Gastrocnemius medialis (tissue), 4 donors: ENCODE data around the gene NOS2. TPM values are rescaled to one million over a fixed set of nuclear protein-coding genes. Genes with fewer than 3 reads are reported as not detected.
"Not testable (repeated sequence)": the region's sequence is repeated elsewhere in the genome, so short reads cannot be mapped to it uniquely, and the experiment has no call there.

Experiments
- ATAC-seq, 2 donors: fragments of 150-250 bp; one replicate each; pipeline ENCODE4 v1.9.1; 2016
- DNase-seq, 2 donors: peaks; one replicate each; pipeline ENCODE4 v3.0.0-alpha.2; 2019
- H3K27ac ChIP-seq, 4 donors: fragments of 200-600 bp; sonication (generic); 1 replicate in 1 of 4; 2 replicates in 3 of 4; pipeline ENCODE4 v1.5.1; 2016 to 2018; ENCODE audit warnings: mild to moderate bottlenecking in 2 of 4, moderate library complexity in 1 of 4
- H3K27me3 ChIP-seq, 3 donors: fragments of 200-600 bp; sonication (generic) in 2 of 3; 1 replicate in 1 of 3; 2 replicates in 2 of 3; pipeline versions ENCODE4 v1.5.1 to v1.6.0; 2016 to 2019; ENCODE audit warnings: mild to moderate bottlenecking in 1 of 3, moderate library complexity in 1 of 3
- H3K36me3 ChIP-seq, 2 donors: fragments of 200-600 bp; sonication (generic) in 1 of 2; one replicate each; pipeline ENCODE4 v1.5.1; 2017 to 2018
- H3K4me1 ChIP-seq, 2 donors: fragments of 200-600 bp; sonication (generic) in 1 of 2; one replicate each; pipeline ENCODE4 v1.5.1; 2016 to 2017; ENCODE audit warnings: mild to moderate bottlenecking in 2 of 2
- H3K4me3 ChIP-seq, 4 donors: fragments of 200-600 bp; sonication (generic) in 3 of 4; 1 replicate in 1 of 4; 2 replicates in 3 of 4; pipeline ENCODE4 v1.5.1; 2016 to 2019; ENCODE audit warnings: mild to moderate bottlenecking in 2 of 4
- H3K9me3 ChIP-seq, 3 donors: fragments of 200-600 bp; sonication (generic) in 2 of 3; 1 replicate in 1 of 3; 2 replicates in 2 of 3; pipeline ENCODE4 v1.5.1; 2016 to 2019
- POLR2A ChIP-seq, 2 donors: fragments of 450-650 bp; IDR thresholded peaks; one replicate each; pipeline ENCODE4 v1.6.1; 2017; ENCODE audit warnings: antibody characterized with exemption in 2 of 2, mild to moderate bottlenecking in 2 of 2, moderate library complexity in 2 of 2
- in situ Hi-C, 4 donors: fragments of 200-750 bp; cut with MboI; loops; one replicate each; pipeline versions ENCODE4 v1.15.0 to v1.8.0; 2017; ENCODE audit warnings: low sequenced_read_pairs in 4 of 4
- intact Hi-C: fragments of 100-400 bp; cut with DNase I; formaldehyde crosslinking; loops from one replicate; pipeline ENCODE4 v1.15.1; 2023; ENCODE audit warnings: low total_unique reads
- total RNA-seq, 4 donors: library from RNA; depleted of rRNA; stranded (reverse); fragments of >200 nt; gene quantifications; one replicate each; pipeline versions ENCODE4 v1.1.0 to v1.2.3, GENCODE V29; 2016
- TF ChIP-seq, protein P1 (sequence below), 5 experiments: fragments of 450-650 bp in 3 of 5; fragments of 200-600 bp in 2 of 5; sonication (generic) in 2 of 5; IDR thresholded peaks in 4 of 5; conservative IDR thresholded peaks in 1 of 5; 1 replicate in 4 of 5; 2 replicates in 1 of 5; pipeline ENCODE4 v1.5.1; 2016 to 2019; ENCODE audit warnings: antibody characterized with exemption in 5 of 5, mild to moderate bottlenecking in 3 of 5, moderate library complexity in 3 of 5

NOS2 gene
- total RNA-seq, 4 donors from 2014 or later = 0.07 to 0.68 (median 0.31) TPM; not detected in 1

- ATAC-seq (no peak), DNase-seq (no peak)
- intact Hi-C loops (no loop called here), in situ Hi-C loops (loop anchor here in 1 of 4 donors (25.0 kb wide), 1 partner anchor 103 kb away; no protein-coding TSS in a partner anchor)
- H3K4me1 ChIP-seq = no peaks in the 10 kb centered on the region
- H3K9me3 ChIP-seq = no peaks in the 10 kb centered on the region
- H3K4me3 ChIP-seq = no peak overlapping the region
- peak overlapping the region in 3 of 4 donors; percentile 41 to 72 (median 71) for H3K27ac ChIP-seq
- no peaks in the 10 kb centered on the region for H3K36me3 ChIP-seq
- TF ChIP-seq, protein P1, sequence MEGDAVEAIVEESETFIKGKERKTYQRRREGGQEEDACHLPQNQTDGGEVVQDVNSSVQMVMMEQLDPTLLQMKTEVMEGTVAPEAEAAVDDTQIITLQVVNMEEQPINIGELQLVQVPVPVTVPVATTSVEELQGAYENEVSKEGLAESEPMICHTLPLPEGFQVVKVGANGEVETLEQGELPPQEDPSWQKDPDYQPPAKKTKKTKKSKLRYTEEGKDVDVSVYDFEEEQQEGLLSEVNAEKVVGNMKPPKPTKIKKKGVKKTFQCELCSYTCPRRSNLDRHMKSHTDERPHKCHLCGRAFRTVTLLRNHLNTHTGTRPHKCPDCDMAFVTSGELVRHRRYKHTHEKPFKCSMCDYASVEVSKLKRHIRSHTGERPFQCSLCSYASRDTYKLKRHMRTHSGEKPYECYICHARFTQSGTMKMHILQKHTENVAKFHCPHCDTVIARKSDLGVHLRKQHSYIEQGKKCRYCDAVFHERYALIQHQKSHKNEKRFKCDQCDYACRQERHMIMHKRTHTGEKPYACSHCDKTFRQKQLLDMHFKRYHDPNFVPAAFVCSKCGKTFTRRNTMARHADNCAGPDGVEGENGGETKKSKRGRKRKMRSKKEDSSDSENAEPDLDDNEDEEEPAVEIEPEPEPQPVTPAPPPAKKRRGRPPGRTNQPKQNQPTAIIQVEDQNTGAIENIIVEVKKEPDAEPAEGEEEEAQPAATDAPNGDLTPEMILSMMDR (IDR thresholded peaks at IDR 0.05 in 4 of 5, conservative IDR thresholded peaks at IDR 0.05 in 1 of 5) = no peak
- no peak for TF ChIP-seq POLR2A (IDR thresholded peaks at IDR 0.05)
- H3K27me3 ChIP-seq = no peaks in the 10 kb centered on the region
These were observed 35.0 kb downstream of the NOS2 start for GRCh38 chr17:27765353-27765752.

- Histone ChIP-seq H3K27me3 (no peaks in the 10 kb centered on the region), H3K36me3 (no peaks in the 10 kb centered on the region), H3K4me1 (no peaks in the 10 kb centered on the region), H3K27ac (peak overlapping the region in 3 of 4 donors; percentile 41 to 72 (median 71)), H3K9me3 (no peaks in the 10 kb centered on the region), H3K4me3 (no peak overlapping the region)
- in situ Hi-C loops = loop anchor here in 1 of 4 donors (25.0 kb wide), 1 partner anchor 102 kb away; no protein-coding TSS in a partner anchor
- no peak for TF ChIP-seq POLR2A (IDR thresholded peaks at IDR 0.05)
- TF ChIP-seq, protein P1 (IDR thresholded peaks at IDR 0.05 in 4 of 5, conservative IDR thresholded peaks at IDR 0.05 in 1 of 5) = no peak
- peak; percentile 30 to 53 for DNase-seq
- ATAC-seq = peak; percentile 93 to 97
- intact Hi-C loops = no loop called here
These were observed 35.7 kb downstream of the NOS2 start for GRCh38 chr17:27764589-27764988.

DNA sequence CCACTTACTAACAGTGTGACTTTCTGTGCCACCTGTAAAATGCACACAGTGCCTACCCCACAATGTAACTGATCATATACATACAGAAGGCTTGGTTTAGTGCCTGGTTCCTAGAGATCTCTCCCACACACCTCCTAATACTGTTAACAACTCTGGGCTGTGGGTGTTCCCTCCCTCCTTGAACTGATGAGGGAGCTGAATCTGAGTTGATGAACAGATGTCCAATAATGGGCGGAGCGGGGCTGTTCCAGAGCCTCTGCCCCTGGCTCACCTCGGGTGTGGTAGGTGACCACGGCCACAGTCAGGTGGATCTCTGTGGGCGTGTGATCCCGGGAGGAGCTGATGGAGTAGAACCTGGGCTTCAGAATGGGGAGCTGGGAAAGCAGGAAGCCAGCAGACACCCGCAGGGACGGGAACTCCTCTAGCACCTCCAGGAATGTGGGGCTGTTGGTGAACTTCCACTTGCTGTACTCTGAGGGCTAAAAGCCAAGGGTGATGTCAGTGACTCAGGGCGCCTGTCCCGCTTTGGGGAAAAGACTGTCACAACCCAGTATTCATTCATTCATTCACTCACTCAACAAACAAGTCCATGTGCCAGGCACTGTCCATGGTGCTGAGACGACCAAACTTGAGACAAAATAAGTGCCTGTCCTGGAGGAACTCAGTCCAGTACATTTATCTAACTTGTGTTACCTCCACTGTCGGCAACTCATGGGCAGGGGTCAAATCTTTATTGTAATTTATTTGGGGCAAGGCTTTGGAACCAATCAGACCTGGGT is 37.6 kb downstream of the NOS2 start:
- Histone ChIP-seq H3K27ac (no peak overlapping the region), H3K27me3 (no peaks in the 10 kb centered on the region), H3K4me3 (no peak overlapping the region), H3K9me3 (no peaks in the 10 kb centered on the region), H3K4me1 (no peaks in the 10 kb centered on the region), H3K36me3 (no peaks in the 10 kb centered on the region)
- ATAC-seq (no peak), DNase-seq (no peak)
- in situ Hi-C loops (loop anchor here in 1 of 4 donors (25.0 kb wide), 1 partner anchor 100 kb away; no protein-coding TSS in a partner anchor), intact Hi-C loops (no loop called here)
- TF ChIP-seq POLR2A (IDR thresholded peaks at IDR 0.05) = no peak
- TF ChIP-seq, protein P1 (IDR thresholded peaks at IDR 0.05 in 4 of 5, conservative IDR thresholded peaks at IDR 0.05 in 1 of 5) = no peak

DNA sequence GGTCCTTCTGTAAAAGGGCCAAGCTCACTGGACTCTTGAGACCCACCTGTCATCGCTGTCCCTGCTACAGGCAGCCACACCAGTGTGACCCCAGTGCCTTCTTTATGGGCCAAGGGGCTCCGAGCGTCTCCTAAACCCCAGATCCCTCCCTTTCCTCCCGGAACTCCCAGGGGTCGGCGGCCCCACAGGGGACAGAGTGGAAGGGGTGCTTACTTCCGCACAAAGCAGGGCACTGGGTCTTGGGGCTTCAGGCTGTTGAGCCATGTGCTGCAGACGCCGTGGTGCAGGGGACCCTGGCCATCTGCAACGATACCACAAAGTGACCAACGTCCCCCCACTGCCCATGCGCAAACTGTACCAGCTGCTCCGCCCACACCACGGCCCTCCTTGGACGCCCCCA is 39.4 kb downstream of the NOS2 start:
- not testable (repeated sequence) for H3K36me3 ChIP-seq, H3K4me1 ChIP-seq, H3K27me3 ChIP-seq, H3K9me3 ChIP-seq, H3K4me3 ChIP-seq, DNase-seq, ATAC-seq, H3K27ac ChIP-seq
- intact Hi-C loops (loop anchor here (2.0 kb wide), 1 partner anchor 120 kb away; no protein-coding TSS in a partner anchor), in situ Hi-C loops (loop anchor here in 1 of 4 donors (25.0 kb wide), 1 partner anchor 99 kb away; no protein-coding TSS in a partner anchor)
